ENCODE data around the gene KCNH5. TPM values are rescaled to one million over a fixed set of nuclear protein-coding genes. Genes with fewer than 3 reads are reported as not detected.

KCNH5 gene
- total RNA-seq, 1 donor from 2014 or later = 0.44 TPM

DNA sequence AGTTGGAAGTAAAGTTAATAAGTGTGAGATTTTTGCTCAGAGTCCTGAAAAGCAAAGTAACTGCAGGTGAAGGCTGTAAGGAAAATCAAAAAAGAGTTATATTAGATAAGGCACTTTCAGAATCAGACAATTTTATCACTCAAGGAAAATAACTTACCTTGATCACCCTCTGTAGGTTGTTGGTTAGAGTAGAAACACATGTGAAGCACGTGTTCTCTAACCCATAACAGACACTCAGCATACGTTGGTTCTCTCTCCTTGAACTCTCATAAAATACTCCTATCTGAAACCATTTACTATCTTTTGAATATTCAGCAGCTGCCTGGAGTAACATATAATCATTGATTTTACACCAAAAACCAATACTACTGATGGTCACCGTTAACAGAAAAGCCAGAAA, 335.5 kb downstream of the KCNH5 start:
- TF ChIP-seq, protein P1, sequence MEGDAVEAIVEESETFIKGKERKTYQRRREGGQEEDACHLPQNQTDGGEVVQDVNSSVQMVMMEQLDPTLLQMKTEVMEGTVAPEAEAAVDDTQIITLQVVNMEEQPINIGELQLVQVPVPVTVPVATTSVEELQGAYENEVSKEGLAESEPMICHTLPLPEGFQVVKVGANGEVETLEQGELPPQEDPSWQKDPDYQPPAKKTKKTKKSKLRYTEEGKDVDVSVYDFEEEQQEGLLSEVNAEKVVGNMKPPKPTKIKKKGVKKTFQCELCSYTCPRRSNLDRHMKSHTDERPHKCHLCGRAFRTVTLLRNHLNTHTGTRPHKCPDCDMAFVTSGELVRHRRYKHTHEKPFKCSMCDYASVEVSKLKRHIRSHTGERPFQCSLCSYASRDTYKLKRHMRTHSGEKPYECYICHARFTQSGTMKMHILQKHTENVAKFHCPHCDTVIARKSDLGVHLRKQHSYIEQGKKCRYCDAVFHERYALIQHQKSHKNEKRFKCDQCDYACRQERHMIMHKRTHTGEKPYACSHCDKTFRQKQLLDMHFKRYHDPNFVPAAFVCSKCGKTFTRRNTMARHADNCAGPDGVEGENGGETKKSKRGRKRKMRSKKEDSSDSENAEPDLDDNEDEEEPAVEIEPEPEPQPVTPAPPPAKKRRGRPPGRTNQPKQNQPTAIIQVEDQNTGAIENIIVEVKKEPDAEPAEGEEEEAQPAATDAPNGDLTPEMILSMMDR (conservative IDR thresholded peaks at IDR 0.05) = no peak
- H3K36me3 Mint-ChIP-seq (ENCODE audit: low read depth) = no peaks in the 10 kb centered on the region
- no peak for DNase-seq (ENCODE audit: low read depth, low spot score)
- peaks cover 8% of the 10 kb centered on the region for H3K4me1 Mint-ChIP-seq
- H3K27ac Mint-ChIP-seq (ENCODE audit: unreplicated experiment) = peak overlapping the region; percentile 53
- no peaks in the 10 kb centered on the region for H3K27me3 Mint-ChIP-seq (ENCODE audit: low read depth)
- no peak overlapping the region for H3K4me3 Mint-ChIP-seq
- H3K9me3 Mint-ChIP-seq = no peaks in the 10 kb centered on the region

- no peak for DNase-seq (ENCODE audit: low read depth, low spot score)
- Mint-ChIP-seq H3K9me3 (no peaks in the 10 kb centered on the region), H3K27me3 (ENCODE audit: low read depth) (no peaks in the 10 kb centered on the region), H3K4me3 (no peak overlapping the region), H3K4me1 (peaks cover 8% of the 10 kb centered on the region), H3K27ac (ENCODE audit: unreplicated experiment) (no peak overlapping the region), H3K36me3 (ENCODE audit: low read depth) (no peaks in the 10 kb centered on the region)
- TF ChIP-seq, protein P1 (conservative IDR thresholded peaks at IDR 0.05) = no peak
Measured at GRCh38 chr14:62706217-62706616, 339.0 kb downstream of the KCNH5 start.

DNA sequence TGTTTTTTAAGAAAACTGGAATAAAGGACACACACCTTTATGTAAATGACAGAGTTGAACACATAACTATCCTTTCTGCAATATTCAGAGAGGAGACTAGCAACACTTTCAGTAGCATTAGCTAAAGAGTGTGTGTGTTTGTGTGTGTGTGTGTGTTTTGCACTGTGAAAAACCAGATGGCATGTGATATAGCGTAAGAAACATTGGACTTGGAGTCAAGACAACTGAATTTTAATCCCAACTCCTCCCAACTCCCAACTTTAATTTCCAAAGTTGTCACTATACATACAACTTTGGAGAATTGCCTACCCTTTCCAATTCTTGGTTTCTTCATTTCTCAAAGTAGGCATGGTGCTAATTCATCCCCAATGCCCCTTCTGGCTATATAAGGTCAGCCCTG, 347.8 kb downstream of the KCNH5 start:
- Mint-ChIP-seq H3K4me3 (no peak overlapping the region), H3K27me3 (ENCODE audit: low read depth) (no peaks in the 10 kb centered on the region), H3K9me3 (no peaks in the 10 kb centered on the region), H3K4me1 (peaks cover 27% of the 10 kb centered on the region), H3K36me3 (ENCODE audit: low read depth) (no peaks in the 10 kb centered on the region), H3K27ac (ENCODE audit: unreplicated experiment) (no peak overlapping the region)
- TF ChIP-seq, protein P1 (conservative IDR thresholded peaks at IDR 0.05) = no peak
- DNase-seq (ENCODE audit: low read depth, low spot score) = no peak

DNA sequence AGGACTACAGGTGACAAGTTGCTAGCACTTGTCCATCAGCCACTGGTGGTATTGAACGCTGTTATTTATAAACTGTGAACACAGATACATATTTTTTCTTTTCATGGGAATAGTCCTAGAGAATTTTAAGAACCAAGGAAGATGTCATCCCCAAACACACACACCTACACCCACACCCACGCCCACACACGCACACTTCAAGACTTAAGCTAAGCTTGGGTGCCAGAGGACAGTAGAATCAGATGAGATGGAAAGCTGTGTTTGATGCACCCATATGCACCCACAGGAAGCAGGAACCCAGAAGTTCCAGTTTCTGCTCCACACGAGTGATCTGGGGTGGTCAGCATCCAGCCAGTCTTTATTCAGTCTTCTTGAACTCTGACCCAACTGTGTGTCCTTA, 348.3 kb downstream of the KCNH5 start:
- Mint-ChIP-seq H3K27ac (ENCODE audit: unreplicated experiment) (no peak overlapping the region), H3K36me3 (ENCODE audit: low read depth) (no peaks in the 10 kb centered on the region), H3K9me3 (no peaks in the 10 kb centered on the region), H3K4me1 (peaks cover 32% of the 10 kb centered on the region), H3K4me3 (no peak overlapping the region), H3K27me3 (ENCODE audit: low read depth) (no peaks in the 10 kb centered on the region)
- TF ChIP-seq, protein P1 (conservative IDR thresholded peaks at IDR 0.05) = no peak
- DNase-seq (ENCODE audit: low read depth, low spot score) = no peak

- no peaks in the 10 kb centered on the region for H3K36me3 Mint-ChIP-seq (ENCODE audit: low read depth)
- TF ChIP-seq, protein P1 (conservative IDR thresholded peaks at IDR 0.05) = no peak
- DNase-seq (ENCODE audit: low read depth, low spot score) = no peak
- H3K4me1 Mint-ChIP-seq = peaks cover 36% of the 10 kb centered on the region
- peak overlapping the region; percentile 16 for H3K27ac Mint-ChIP-seq (ENCODE audit: unreplicated experiment)
- H3K27me3 Mint-ChIP-seq (ENCODE audit: low read depth) = no peaks in the 10 kb centered on the region
- H3K9me3 Mint-ChIP-seq = no peaks in the 10 kb centered on the region
- peak overlapping the region; percentile 13 for H3K4me3 Mint-ChIP-seq
Measured at GRCh38 chr14:62696331-62696924, 348.8 kb downstream of the KCNH5 start.

Measured in neural crest cell (in vitro differentiated cells).